ENCODE measurements around the gene GUCY2F. TPM values are rescaled to one million over a fixed set of nuclear protein-coding genes. Genes with fewer than 3 reads are reported as not detected.
A peak's percentile ranks its signal among the peaks of the same experiment; 100 is the strongest.

The GUCY2F gene
- total RNA-seq, 4 donors from 2014 or later: not detected

GRCh38 chrX:109475174-109475891, 6.6 kb downstream of the GUCY2F start:
- Histone ChIP-seq H3K9me3 (no peaks in the 10 kb centered on the region), H3K4me1 (no peaks in the 10 kb centered on the region), H3K4me3 (no peak overlapping the region), H3K27me3 (no peaks in the 10 kb centered on the region), H3K36me3 (no peaks in the 10 kb centered on the region), H3K27ac (no peak overlapping the region)
- ATAC-seq: no peak
- TF ChIP-seq, protein P1, sequence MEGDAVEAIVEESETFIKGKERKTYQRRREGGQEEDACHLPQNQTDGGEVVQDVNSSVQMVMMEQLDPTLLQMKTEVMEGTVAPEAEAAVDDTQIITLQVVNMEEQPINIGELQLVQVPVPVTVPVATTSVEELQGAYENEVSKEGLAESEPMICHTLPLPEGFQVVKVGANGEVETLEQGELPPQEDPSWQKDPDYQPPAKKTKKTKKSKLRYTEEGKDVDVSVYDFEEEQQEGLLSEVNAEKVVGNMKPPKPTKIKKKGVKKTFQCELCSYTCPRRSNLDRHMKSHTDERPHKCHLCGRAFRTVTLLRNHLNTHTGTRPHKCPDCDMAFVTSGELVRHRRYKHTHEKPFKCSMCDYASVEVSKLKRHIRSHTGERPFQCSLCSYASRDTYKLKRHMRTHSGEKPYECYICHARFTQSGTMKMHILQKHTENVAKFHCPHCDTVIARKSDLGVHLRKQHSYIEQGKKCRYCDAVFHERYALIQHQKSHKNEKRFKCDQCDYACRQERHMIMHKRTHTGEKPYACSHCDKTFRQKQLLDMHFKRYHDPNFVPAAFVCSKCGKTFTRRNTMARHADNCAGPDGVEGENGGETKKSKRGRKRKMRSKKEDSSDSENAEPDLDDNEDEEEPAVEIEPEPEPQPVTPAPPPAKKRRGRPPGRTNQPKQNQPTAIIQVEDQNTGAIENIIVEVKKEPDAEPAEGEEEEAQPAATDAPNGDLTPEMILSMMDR (IDR thresholded peaks at IDR 0.05): peak in 2 of 4 experiments; percentile 31 to 52
- no peak for TF ChIP-seq POLR2AphosphoS5 (IDR thresholded peaks at IDR 0.05)
- TF ChIP-seq POLR2A (IDR thresholded peaks at IDR 0.05): no peak
- TF ChIP-seq EP300 (IDR thresholded peaks at IDR 0.05): no peak
- 4 to 83% methylated on average over 1 to 4 of the region's 23 CpGs for WGBS, 2 donors (ENCODE audit: low coverage in 1 of 2)

DNA sequence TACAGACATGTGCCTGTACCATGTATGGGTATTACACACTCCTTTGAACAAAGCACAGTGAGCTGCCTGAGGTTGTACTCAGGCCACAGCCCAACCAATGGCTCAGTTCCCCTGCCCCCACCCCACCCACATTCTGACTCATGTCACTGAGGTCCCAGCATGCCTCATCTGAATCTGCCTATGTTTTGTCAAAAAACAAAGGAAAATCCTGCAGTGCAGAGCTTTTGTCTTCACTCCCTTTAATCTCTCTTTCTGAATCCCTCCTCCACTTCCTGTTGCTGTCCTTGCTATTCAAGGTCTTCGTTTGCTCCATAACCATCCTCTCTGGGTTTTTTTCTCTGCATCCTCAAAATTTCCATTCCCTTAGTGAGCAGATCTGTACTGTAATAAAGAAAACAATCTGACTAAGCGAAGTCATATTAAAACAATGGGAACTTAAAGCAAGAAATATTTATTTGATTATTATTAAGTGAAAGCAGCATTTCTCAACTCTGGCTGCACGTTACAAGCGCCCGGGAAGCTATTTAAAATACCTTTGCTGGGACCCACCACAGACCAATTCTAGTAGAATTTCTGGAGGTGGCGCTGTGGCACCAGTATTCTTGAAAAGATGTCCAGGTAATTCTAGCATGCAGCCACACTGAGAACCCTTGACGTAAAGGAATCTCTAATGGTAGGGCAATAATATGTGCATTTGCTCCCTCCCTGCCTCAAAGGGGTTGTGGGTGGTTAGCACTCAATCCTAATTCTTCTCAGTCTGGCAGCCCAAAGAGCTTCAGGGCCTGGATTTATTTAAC, 8.7 kb downstream of the GUCY2F start:
- peak; percentile 25 for ATAC-seq
- Histone ChIP-seq H3K36me3 (no peaks in the 10 kb centered on the region), H3K27ac (no peak overlapping the region), H3K9me3 (no peaks in the 10 kb centered on the region), H3K27me3 (no peaks in the 10 kb centered on the region), H3K4me1 (no peaks in the 10 kb centered on the region), H3K4me3 (no peak overlapping the region)
- TF ChIP-seq EP300 (IDR thresholded peaks at IDR 0.05) (no peak), POLR2A (IDR thresholded peaks at IDR 0.05) (no peak), POLR2AphosphoS5 (IDR thresholded peaks at IDR 0.05) (no peak)
- TF ChIP-seq, protein P1 (IDR thresholded peaks at IDR 0.05): no peak
- 42 to 51% methylated on average over 4 to 7 of the region's 7 CpGs for WGBS, 2 donors (ENCODE audit: low coverage in 1 of 2)

- no peaks in the 10 kb centered on the region for H3K27me3 ChIP-seq
- no peaks in the 10 kb centered on the region for H3K9me3 ChIP-seq
- H3K36me3 ChIP-seq: no peaks in the 10 kb centered on the region
- no peak overlapping the region for H3K4me3 ChIP-seq
- H3K27ac ChIP-seq: no peak overlapping the region
- no peak for TF ChIP-seq POLR2AphosphoS5 (IDR thresholded peaks at IDR 0.05)
- TF ChIP-seq POLR2A (IDR thresholded peaks at IDR 0.05): no peak
- TF ChIP-seq, protein P1 (IDR thresholded peaks at IDR 0.05): no peak
- TF ChIP-seq EP300 (IDR thresholded peaks at IDR 0.05): no peak
- H3K4me1 ChIP-seq: no peaks in the 10 kb centered on the region
- ATAC-seq: no peak
Observed at GRCh38 chrX:109464231-109464630, 17.7 kb downstream of the GUCY2F start.

DNA sequence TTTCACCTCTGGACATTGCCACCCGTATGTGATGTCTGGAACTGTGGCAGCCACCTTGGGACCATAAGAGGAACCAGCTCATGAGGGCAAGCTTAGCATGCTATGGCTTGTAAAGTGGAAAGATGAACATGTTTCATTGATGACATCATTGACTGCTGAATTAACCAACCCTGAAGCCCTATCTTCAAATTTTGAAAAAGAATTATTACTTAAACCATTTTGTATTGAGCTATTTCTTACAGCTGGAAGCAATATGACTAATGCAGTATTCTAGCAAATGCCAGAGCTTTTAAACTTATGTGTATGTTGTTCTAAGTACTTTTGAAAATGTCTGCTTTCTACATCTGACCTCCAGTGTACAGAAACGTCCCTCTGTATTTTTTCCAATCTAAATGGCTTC, 18.1 kb downstream of the GUCY2F start:
- no peak for TF ChIP-seq POLR2AphosphoS5 (IDR thresholded peaks at IDR 0.05)
- TF ChIP-seq EP300 (IDR thresholded peaks at IDR 0.05): no peak
- TF ChIP-seq POLR2A (IDR thresholded peaks at IDR 0.05): no peak
- TF ChIP-seq, protein P1 (IDR thresholded peaks at IDR 0.05): no peak
- Histone ChIP-seq H3K4me1 (no peaks in the 10 kb centered on the region), H3K4me3 (no peak overlapping the region), H3K36me3 (no peaks in the 10 kb centered on the region), H3K27ac (no peak overlapping the region), H3K9me3 (no peaks in the 10 kb centered on the region), H3K27me3 (no peaks in the 10 kb centered on the region)
- ATAC-seq: no peak
- WGBS, 2 donors (ENCODE audit: low coverage in 1 of 2): 11 to 25% methylated on average over 1 of the region's 2 CpGs

All from gastroesophageal sphincter (tissue), 4 donors.